GM18499 (cell line): ENCODE data around the gene NHSL2.
"Not testable (repeated sequence)": the region's sequence is repeated elsewhere in the genome, so short reads cannot be mapped to it uniquely, and the experiment has no call there.

Experiments used
- ATAC-seq: cut with Tn5 transposase; IDR thresholded peaks from one replicate; pipeline ENCODE4 v1.9.1; 2021; ENCODE audit warnings: moderate number of reproducible peaks; ENCODE audit not compliant: insufficient read depth, unreplicated experiment

Gene NHSL2

DNA sequence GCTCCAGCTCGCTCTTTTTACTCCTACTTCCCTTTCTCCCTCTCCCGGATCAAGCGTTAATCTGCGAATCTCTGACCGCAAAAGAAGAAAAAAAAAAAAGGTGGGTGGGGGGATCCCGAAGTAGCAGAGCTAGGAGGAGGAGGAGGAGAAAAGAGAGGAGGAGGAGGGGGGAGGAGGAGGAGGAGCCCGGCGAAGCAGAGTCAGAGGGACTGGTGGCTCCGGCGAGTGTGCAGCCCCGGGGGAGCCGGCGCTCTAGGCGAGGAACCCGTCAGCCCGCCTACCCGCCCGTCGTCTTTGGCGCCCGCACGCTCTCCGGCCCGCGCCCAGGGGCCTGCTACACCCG is at the start of gene NHSL2:
Gene NHSL2 (plus strand): TSS at position 203 of the 343 bp plus-strand sequence.
- ATAC-seq, result no peak

DNA sequence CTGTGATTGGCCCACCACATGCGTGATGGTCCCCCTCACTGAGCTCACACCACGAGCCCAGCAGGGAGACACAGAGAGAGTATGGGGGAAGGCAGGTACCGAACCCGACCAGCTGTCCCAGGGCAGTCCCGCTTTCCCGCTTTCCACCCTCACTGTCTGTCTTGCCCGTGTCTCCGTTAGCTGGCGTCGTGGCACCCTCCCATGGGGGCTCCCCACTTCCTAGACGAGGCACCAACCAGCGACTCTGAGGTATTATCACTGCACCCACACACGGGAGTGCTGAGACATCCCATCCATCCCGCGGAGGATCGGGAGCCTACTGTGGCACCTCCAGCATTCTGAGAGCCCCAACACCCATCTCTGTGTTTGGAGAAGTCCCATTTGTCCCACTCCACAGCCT is 43.0 kb upstream of the NHSL2 start:
- ATAC-seq, result no peak

DNA sequence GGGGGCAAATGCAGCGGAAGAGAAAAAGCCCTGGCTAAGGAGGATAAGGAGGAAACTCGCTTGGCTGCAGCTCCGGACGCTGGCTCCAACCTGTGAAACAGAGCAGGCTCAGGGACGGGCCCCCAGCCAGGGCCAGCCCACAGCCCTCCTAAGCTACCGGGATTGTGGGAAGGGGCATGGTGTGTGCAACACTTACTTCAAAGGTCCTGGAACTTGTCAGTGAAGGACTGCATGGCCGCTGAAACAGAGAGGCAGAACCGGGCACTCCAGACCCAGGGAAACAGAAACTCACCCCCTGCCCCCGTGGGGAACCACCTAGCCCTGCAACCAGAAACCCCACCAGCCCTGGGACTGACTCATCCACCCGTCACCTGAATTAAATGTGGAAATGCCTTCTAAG is 41.1 kb upstream of the NHSL2 start:
- ATAC-seq, result not testable (repeated sequence)

- ATAC-seq, result no peak
Measured at GRCh38 chrX:71870208-71871098, 40.2 kb upstream of the NHSL2 start.

GRCh38 chrX:71871367-71871766 is 39.3 kb upstream of the NHSL2 start:
- no peak for ATAC-seq

- no peak for ATAC-seq
Measured at GRCh38 chrX:71872542-71873458, 37.8 kb upstream of the NHSL2 start.

- ATAC-seq, result no peak
Measured at GRCh38 chrX:71873459-71873833, 37.2 kb upstream of the NHSL2 start.

GRCh38 chrX:71876841-71877240 is 33.8 kb upstream of the NHSL2 start:
- not testable (repeated sequence) for ATAC-seq

- ATAC-seq, result no peak
Measured at GRCh38 chrX:71885099-71885498, 25.5 kb upstream of the NHSL2 start.

- ATAC-seq, result no peak
Measured at GRCh38 chrX:71895607-71896006, 15.0 kb upstream of the NHSL2 start.

GRCh38 chrX:71906144-71906543 is 4.5 kb upstream of the NHSL2 start:
- no peak for ATAC-seq

- no peak for ATAC-seq
Measured at GRCh38 chrX:71908387-71908786, 2.3 kb upstream of the NHSL2 start.

GRCh38 chrX:71909956-71910355 is 689 bp upstream of the NHSL2 start:
- no peak for ATAC-seq

DNA sequence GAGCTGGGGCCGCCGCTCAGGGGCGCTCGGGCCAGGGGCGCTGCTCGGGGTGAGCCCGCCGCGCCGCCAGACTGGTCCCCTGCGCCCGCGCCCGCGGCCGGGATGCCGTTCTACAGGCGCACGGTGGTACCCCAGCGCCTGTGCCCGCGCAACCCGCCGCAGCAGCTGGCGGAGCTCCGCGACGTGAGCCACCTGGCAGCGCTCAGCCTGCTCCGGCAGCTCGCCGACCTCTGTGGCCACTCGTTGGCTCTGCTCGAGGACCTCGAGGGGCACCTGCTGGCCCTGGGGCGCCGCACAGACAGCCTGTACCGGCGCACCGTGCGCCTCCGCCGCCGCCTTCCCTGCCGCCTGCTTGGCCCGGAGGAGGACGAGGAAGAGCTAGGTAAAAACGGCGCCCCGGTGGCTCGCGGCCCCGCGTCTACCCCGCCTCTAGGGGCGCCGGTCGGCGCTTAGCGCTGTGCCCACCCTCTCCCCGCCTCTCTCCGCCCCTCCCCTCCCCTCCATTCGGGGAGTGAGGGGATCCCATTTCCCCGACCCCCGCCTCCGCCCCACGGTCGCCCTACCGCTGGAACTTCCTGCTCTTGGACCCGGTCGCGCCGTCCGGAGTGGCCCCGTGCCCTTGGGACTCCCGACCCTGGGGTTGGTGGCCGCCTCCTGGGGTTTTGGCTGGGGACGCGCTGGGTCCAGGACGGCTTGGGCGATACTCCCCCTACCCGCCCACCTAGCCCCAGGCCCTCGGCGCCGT is 513 bp downstream of the NHSL2 start:
- no peak for ATAC-seq

DNA sequence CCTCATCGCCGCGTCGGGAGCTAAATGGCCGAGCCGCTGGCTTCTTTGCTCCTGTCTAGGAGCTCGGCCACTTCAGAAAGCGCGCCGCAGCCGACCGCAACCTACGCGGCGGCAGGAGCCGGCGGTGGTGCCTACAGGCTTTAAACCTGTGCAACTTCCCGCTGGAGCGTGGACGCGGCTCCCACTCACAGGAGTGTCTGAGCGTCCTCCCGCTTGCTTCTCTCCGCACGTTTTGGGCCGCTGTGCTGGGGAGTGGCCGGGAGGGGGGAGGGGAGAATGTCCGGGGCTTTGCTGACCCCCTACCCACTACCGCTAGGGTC is 1.0 kb downstream of the NHSL2 start:
- no peak for ATAC-seq

- ATAC-seq, result no peak
Measured at GRCh38 chrX:71912156-71912555, 1.5 kb downstream of the NHSL2 start.

- ATAC-seq, result no peak
Measured at GRCh38 chrX:71913156-71913950, 2.7 kb downstream of the NHSL2 start.

GRCh38 chrX:71917621-71918343 is 7.1 kb downstream of the NHSL2 start:
- ATAC-seq, result no peak

DNA sequence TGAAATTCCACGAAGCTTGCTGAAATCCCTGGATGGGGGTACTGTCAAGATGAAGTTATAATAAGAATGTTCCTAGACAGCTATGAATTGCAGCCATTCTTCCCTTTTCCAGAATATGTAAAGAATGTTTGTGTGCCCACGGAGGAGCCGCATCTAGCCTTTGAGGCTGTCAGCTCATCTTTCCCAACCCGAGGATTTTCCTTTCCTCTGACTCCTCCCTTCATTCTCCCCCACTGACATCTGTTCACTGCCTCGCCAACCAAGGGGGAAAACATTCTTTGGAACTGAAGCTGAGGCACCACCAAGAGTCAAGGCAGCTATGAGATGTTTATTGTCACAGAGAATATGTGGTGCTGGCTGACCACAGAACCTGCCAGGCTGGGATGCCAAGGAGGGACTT is 8.8 kb downstream of the NHSL2 start:
- ATAC-seq, result no peak
